ENCODE results near the gene TRPM6.

Gene TRPM6

GRCh38 chr9:74765481-74765971 lies 122.2 kb downstream of the TRPM6 start:
- Histone ChIP-seq H3F3A (ENCODE audit: insufficient read depth, low read length) (no peaks in the 10 kb centered on the region), H3K9me3 (replicated peaks; ENCODE audit: insufficient read depth, low read length) (no peaks in the 10 kb centered on the region), H3K27me3 (replicated peaks; ENCODE audit: insufficient read depth, low read length) (no peaks in the 10 kb centered on the region), H2AFZ (ENCODE audit: low read length) (no peak overlapping the region), H3K79me2 (ENCODE audit: low read length) (no peaks in the 10 kb centered on the region), H3K4me3 (ENCODE audit: low read length) (no peak overlapping the region), H3K27ac (ENCODE audit: low read length) (no peak overlapping the region), H3K9ac (ENCODE audit: low read length) (no peak overlapping the region), H3K4me2 (ENCODE audit: low read depth, low read length) (no peak overlapping the region), H3K4me1 (ENCODE audit: low read length) (no peaks in the 10 kb centered on the region), H3K36me3 (replicated peaks; ENCODE audit: insufficient read depth, low read length) (no peaks in the 10 kb centered on the region), H3K9me2 (replicated peaks; ENCODE audit: insufficient read depth, low read length) (no peaks in the 10 kb centered on the region), H4K20me1 (ENCODE audit: insufficient read depth, low read length) (no peaks in the 10 kb centered on the region)
- no peak for DNase-seq
- no peak for TF ChIP-seq EZH2phosphoT487 (IDR thresholded peaks at IDR 0.05; ENCODE audit: low read length)
- TF ChIP-seq EZH2 (optimal IDR thresholded peaks at IDR 0.05; ENCODE audit: low read depth, low read length) = no peak
- TF ChIP-seq CTCF (IDR thresholded peaks at IDR 0.05; ENCODE audit: low read length) = no peak

GRCh38 chr9:74762950-74763349 lies 124.8 kb downstream of the TRPM6 start:
- Histone ChIP-seq H3K36me3 (replicated peaks; ENCODE audit: insufficient read depth, low read length) (no peaks in the 10 kb centered on the region), H3K4me3 (ENCODE audit: low read length) (no peak overlapping the region), H4K20me1 (ENCODE audit: insufficient read depth, low read length) (no peaks in the 10 kb centered on the region), H3K27ac (ENCODE audit: low read length) (no peak overlapping the region), H3K9me2 (replicated peaks; ENCODE audit: insufficient read depth, low read length) (no peaks in the 10 kb centered on the region), H2AFZ (ENCODE audit: low read length) (no peak overlapping the region), H3K9ac (ENCODE audit: low read length) (no peak overlapping the region), H3K4me1 (ENCODE audit: low read length) (no peaks in the 10 kb centered on the region), H3K27me3 (replicated peaks; ENCODE audit: insufficient read depth, low read length) (no peaks in the 10 kb centered on the region), H3K9me3 (replicated peaks; ENCODE audit: insufficient read depth, low read length) (no peaks in the 10 kb centered on the region), H3K79me2 (ENCODE audit: low read length) (no peaks in the 10 kb centered on the region), H3F3A (ENCODE audit: insufficient read depth, low read length) (no peaks in the 10 kb centered on the region), H3K4me2 (ENCODE audit: low read depth, low read length) (no peak overlapping the region)
- no peak for DNase-seq
- TF ChIP-seq CTCF (IDR thresholded peaks at IDR 0.05; ENCODE audit: low read length) (no peak; the same call in 1 of the 2 replicates), EZH2 (optimal IDR thresholded peaks at IDR 0.05; ENCODE audit: low read depth, low read length) (no peak), EZH2phosphoT487 (IDR thresholded peaks at IDR 0.05; ENCODE audit: low read length) (no peak)

GRCh38 chr9:74760031-74760700 lies 127.6 kb downstream of the TRPM6 start:
- no peak overlapping the region for H2AFZ ChIP-seq (ENCODE audit: low read length)
- H3K27me3 ChIP-seq (replicated peaks; ENCODE audit: insufficient read depth, low read length) = no peaks in the 10 kb centered on the region
- H3K36me3 ChIP-seq (replicated peaks; ENCODE audit: insufficient read depth, low read length) = no peaks in the 10 kb centered on the region
- DNase-seq = no peak
- no peaks in the 10 kb centered on the region for H4K20me1 ChIP-seq (ENCODE audit: insufficient read depth, low read length)
- no peaks in the 10 kb centered on the region for H3K79me2 ChIP-seq (ENCODE audit: low read length)
- H3F3A ChIP-seq (ENCODE audit: insufficient read depth, low read length) = no peaks in the 10 kb centered on the region
- H3K4me2 ChIP-seq (ENCODE audit: low read depth, low read length) = no peak overlapping the region
- no peaks in the 10 kb centered on the region for H3K4me1 ChIP-seq (ENCODE audit: low read length)
- no peak overlapping the region for H3K9ac ChIP-seq (ENCODE audit: low read length)
- TF ChIP-seq CTCF (IDR thresholded peaks at IDR 0.05; ENCODE audit: low read length) (no peak), EZH2phosphoT487 (IDR thresholded peaks at IDR 0.05; ENCODE audit: low read length) (no peak), EZH2 (optimal IDR thresholded peaks at IDR 0.05; ENCODE audit: low read depth, low read length) (no peak)
- H3K9me3 ChIP-seq (replicated peaks; ENCODE audit: insufficient read depth, low read length) = no peaks in the 10 kb centered on the region
- H3K9me2 ChIP-seq (replicated peaks; ENCODE audit: insufficient read depth, low read length) = no peaks in the 10 kb centered on the region
- H3K27ac ChIP-seq (ENCODE audit: low read length) = no peak overlapping the region
- H3K4me3 ChIP-seq (ENCODE audit: low read length) = no peak overlapping the region
